ENCODE results near the gene TAB2. TPM values are rescaled to one million over a fixed set of nuclear protein-coding genes. Genes with fewer than 3 reads are reported as not detected.

The TAB2 gene
- total and polyA plus RNA-seq, 2 of the 8 experiments (the other 6 are each of a cell fraction or from before 2014, with no cell fraction given) = 40.4 to 63.0 TPM

DNA sequence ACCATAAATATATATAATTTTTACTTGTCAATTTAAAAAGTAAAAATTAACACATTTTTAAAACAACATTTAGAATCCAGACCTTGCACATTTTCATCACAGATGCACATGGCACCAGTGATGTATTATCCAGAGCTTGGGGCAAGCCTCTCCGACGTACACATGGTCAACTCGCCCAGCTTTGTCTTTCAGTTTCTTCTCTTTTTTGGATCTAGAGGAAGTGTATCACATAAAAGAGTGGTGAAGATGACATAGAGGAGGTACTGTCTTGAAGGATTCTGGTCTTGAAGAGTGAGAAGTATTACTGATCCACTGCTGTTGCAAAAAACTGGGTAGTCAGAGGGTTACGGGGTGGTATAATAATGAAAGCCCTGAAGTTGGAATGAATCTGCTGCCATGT lies 46.9 kb upstream of the TAB2 start:
- no peak overlapping the region for H3K4ac ChIP-seq (replicated peaks; ENCODE audit: insufficient read length, low read depth, low read length)
- H3K4me2 ChIP-seq (ENCODE audit: insufficient read depth in 1 of 2, low read depth in 2 of 2, low read length in 2 of 2) = no peak overlapping the region
- H3K23me2 ChIP-seq (ENCODE audit: low read depth, low read length) = no peaks in the 10 kb centered on the region; the same call in 1 of the 2 replicates
- no peak overlapping the region for H2AFZ ChIP-seq (ENCODE audit: low read length)
- POLR2A ChIA-PET (ENCODE audit: partially characterized antibody) = no interaction called here
- FAIRE-seq = no peak
- H3K9me3 ChIP-seq (ENCODE audit: insufficient read depth in 2 of 2, low read depth in 1 of 2, low read length in 1 of 2) = peaks cover 0 to 3% of the 10 kb centered on the region in 2 experiments; a peak in 1 of 4 replicates
- no peak overlapping the region for H2BK12ac ChIP-seq (ENCODE audit: low read depth, low read length)
- no peak overlapping the region for H3K23ac ChIP-seq (ENCODE audit: insufficient read length)
- no peak overlapping the region for H3K18ac ChIP-seq (ENCODE audit: extremely low read depth, low read length)
- no peak overlapping the region for H2BK120ac ChIP-seq (replicated peaks; ENCODE audit: low read depth, low read length)
- no peak overlapping the region for H3K27ac ChIP-seq (ENCODE audit: low read depth, low read length)
- H2BK5ac ChIP-seq (ENCODE audit: low read depth, low read length) = no peak overlapping the region
- H3K27me3 ChIP-seq (replicated peaks in 1 of 4; ENCODE audit: control insufficient read depth in 3 of 4, extremely low read depth in 1 of 4, insufficient read depth in 3 of 4, low read length in 3 of 4) = no peaks in the 10 kb centered on the region
- no peak overlapping the region for H4K8ac ChIP-seq (ENCODE audit: extremely low read depth, insufficient read depth, low read length)
- no peak overlapping the region for H3K14ac ChIP-seq (ENCODE audit: insufficient read length)
- 87% methylated on average over 4 of the region's 4 CpGs; no CpG with 5 or more reads in 1 of the 2 experiments for WGBS, 2 experiments (ENCODE audit: extremely low coverage in 1 of 2, insufficient coverage in 1 of 2, insufficient read length in 1 of 2, insufficient replicate concordance in 2 of 2, low coverage in 1 of 2, low lambda C conversion rate in 2 of 2, missing lambda C conversion rate in 1 of 2)
- no peak for DNase-seq (ENCODE audit: low read depth in 1 of 2, low spot score in 2 of 2)
- H3K79me1 ChIP-seq (ENCODE audit: low read depth, low read length) = no peaks in the 10 kb centered on the region
- no peak overlapping the region for H4K5ac ChIP-seq (ENCODE audit: insufficient read length, low read depth, low read length)
- no peak overlapping the region for H4K91ac ChIP-seq (replicated peaks; ENCODE audit: insufficient read length, low read length)
- H3K56ac ChIP-seq (replicated peaks; ENCODE audit: insufficient read length, low read depth, low read length) = no peak overlapping the region
- H2BK15ac ChIP-seq (ENCODE audit: low read length) = no peak overlapping the region
- CTCF ChIA-PET (ENCODE audit: partially characterized antibody) = interaction anchor here (1.0 kb wide), 1 partner anchor 193 kb away, joined by 3 read pairs; no protein-coding TSS in a partner anchor
- no peaks in the 10 kb centered on the region for H3K36me3 ChIP-seq (ENCODE audit: control insufficient read depth in 2 of 4, insufficient read depth in 4 of 4, low read length in 3 of 4)
- H4K20me1 ChIP-seq (replicated peaks in 1 of 2; ENCODE audit: control insufficient read depth in 1 of 2, insufficient read depth in 2 of 2, low read length in 2 of 2) = no peaks in the 10 kb centered on the region
- H3K4me3 ChIP-seq (ENCODE audit: extremely low read depth in 1 of 4, insufficient read depth in 2 of 4, low read depth in 3 of 4, low read length in 4 of 4) = no peak overlapping the region
- no peaks in the 10 kb centered on the region for H3K4me1 ChIP-seq (replicated peaks in 1 of 4; ENCODE audit: control insufficient read depth in 3 of 4, insufficient read depth in 4 of 4, low read length in 3 of 4)
- no peak overlapping the region for H2AK5ac ChIP-seq (ENCODE audit: low read depth, low read length)
- no peak overlapping the region for H2BK20ac ChIP-seq (ENCODE audit: low read length)
- no peaks in the 10 kb centered on the region for H3K79me2 ChIP-seq (ENCODE audit: control insufficient read depth in 1 of 2, insufficient read depth in 2 of 2, low read length in 2 of 2)
- H3K9ac ChIP-seq (replicated peaks in 1 of 4; ENCODE audit: extremely low read depth in 1 of 4, low read depth in 3 of 4, low read length in 3 of 4) = no peak overlapping the region
- TF ChIP-seq POLR2AphosphoS5 (IDR thresholded peaks at IDR 0.05; ENCODE audit: low read depth, low read length) (no peak), KDM5A (IDR thresholded peaks at IDR 0.05; ENCODE audit: low read length) (no peak), HDAC2 (IDR thresholded peaks at IDR 0.05; ENCODE audit: borderline replicate concordance in 1 of 2, low read depth in 2 of 2, low read length in 2 of 2) (no peak), CHD2 (IDR thresholded peaks at IDR 0.05; ENCODE audit: low read length) (no peak), PHF8 (conservative IDR thresholded peaks at IDR 0.05; ENCODE audit: low read depth, low read length) (no peak), SUZ12 (IDR thresholded peaks at IDR 0.05; ENCODE audit: low read length) (no peak), ASH2L (IDR thresholded peaks at IDR 0.05; ENCODE audit: low read length) (no peak), TEAD4 (IDR thresholded peaks at IDR 0.05; ENCODE audit: low read depth, low read length) (no peak), SIX5 (IDR thresholded peaks at IDR 0.05; ENCODE audit: low read depth, low read length) (no peak), NRF1 (IDR thresholded peaks at IDR 0.05; ENCODE audit: low read depth, low read length) (no peak), CHD1 (IDR thresholded peaks at IDR 0.05; ENCODE audit: low read depth, low read length) (no peak), YY1 (IDR thresholded peaks at IDR 0.05; ENCODE audit: low read depth, low read length) (no peak), GTF2F1 (IDR thresholded peaks at IDR 0.05; ENCODE audit: borderline replicate concordance, low read depth, low read length) (no peak)
